ENCODE measurements around the gene DKC1.

DKC1 gene

DNA sequence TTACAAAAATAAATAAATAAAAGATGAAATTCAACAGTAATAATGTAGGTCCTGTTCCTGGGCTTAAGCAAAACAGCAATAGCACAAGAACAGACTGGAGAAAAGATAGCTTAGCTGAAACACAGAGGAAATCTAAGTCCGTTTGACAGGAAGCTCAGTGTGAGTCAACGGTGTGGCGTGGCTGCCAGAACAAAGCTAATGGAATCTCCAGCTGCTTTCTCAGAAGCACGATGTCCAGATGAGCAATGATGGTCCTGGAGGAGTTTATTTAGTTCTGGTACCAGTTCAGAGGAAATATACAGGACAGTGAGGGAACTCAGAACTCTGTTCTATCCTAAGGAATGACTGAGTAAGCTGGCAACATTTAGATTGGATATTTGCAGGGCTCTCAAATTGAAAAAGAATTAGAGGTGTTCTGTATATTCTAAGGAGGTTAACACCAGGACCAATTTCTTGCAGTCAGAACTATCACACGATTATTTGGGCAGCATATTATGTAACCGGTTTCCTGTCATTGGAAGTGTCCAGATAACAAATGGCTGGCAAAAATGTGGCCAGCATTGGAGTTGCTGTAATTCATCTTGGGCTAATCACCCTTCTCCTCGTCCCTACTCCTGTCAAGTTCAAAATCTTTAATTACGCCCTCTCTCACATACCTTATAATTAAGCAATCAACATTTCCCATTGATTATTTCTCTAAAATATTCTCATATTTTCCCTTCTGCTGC is 24.5 kb upstream of the DKC1 start:
- DNase-seq, result peak; percentile 68

DNA sequence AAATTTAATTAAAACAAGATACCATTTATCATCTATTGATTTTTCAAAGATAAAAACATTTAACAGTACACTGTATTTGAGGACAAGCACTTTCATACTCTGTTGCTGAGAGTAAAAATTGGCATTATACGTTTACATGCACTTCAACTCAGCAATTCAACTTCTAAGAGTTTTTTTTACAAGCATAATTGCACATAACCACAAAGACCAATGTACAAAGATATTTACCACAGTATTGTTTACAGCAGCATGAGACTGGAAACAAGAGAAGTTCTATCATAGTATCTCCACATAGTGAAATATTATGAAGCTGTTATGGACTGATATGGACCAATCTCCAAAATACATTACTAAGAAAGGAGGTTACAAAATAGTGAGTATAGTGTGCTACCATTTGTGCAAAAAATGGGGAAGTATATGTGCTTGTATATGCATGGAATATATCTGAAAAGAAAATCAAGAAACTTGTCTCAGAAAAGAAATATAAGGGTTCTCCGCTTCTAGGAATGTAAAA is 22.7 kb upstream of the DKC1 start:
- no peak for DNase-seq

DNA sequence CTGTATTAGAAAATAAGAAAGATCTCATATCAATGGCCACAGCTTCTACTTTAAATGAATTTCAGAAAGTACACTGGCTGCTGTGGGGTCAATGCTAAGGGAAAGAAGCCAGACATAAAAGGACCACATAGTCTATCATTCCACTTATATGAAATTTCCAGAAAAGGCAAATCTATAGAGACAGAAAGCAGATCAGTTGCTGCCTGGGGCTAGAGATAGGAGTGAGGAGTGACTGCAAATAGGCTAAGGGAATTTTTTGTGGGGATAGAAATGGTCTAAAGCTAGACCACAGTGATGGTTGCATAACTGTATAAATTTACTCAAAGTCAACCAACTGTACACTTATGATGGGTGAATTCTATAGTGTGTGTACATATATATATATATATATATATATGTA is 20.1 kb upstream of the DKC1 start:
- no peak for DNase-seq

DNA sequence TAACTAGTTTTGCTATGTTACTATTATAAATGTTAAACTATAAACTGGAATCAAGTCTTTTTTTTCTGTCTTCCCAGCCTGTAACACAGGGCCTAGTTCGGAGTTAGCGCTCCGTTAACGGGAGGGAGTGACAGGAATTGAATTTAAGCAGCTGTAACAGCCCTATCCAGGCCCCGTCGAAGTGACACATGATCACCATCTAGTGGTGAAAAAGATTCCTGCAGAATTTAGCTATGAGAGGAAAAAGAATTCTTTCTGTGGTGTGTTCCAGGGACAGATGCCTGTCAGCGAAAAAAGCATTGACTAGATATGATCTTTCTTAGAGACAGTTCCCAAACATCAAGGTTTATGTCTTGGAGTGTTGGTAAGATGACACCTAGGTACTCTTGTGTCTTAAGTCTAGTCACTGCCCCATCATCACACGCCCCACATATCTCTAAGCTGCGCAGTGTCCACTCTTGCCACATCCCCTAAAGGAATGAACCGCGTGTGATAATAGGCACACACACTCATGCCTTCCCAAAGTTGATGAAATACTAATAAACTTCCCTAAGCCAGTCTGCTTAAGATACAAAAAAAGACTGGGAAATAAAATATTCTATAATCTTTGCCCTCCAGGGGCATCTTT is 13.8 kb upstream of the DKC1 start:
- DNase-seq, result peak; percentile 56

DNA sequence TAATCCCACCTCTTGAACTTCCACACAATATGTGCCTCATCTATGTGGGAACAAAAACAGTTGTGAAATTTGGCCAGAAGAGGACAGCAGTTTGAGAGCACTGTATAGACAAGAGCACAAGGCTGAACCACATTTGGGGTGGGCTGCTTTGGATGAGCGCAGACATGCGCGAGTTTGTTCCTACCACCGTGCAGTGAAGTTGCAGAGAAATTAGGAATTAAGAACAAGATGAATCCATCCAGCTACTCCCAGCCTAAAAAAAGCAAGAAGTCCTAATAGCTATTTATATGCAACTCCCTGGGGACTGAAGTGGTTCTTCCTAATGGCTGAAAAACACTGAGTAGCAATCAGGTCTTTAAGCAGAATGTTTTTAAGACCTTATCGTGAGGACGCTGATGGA is 12.8 kb upstream of the DKC1 start:
- DNase-seq, result no peak

DNA sequence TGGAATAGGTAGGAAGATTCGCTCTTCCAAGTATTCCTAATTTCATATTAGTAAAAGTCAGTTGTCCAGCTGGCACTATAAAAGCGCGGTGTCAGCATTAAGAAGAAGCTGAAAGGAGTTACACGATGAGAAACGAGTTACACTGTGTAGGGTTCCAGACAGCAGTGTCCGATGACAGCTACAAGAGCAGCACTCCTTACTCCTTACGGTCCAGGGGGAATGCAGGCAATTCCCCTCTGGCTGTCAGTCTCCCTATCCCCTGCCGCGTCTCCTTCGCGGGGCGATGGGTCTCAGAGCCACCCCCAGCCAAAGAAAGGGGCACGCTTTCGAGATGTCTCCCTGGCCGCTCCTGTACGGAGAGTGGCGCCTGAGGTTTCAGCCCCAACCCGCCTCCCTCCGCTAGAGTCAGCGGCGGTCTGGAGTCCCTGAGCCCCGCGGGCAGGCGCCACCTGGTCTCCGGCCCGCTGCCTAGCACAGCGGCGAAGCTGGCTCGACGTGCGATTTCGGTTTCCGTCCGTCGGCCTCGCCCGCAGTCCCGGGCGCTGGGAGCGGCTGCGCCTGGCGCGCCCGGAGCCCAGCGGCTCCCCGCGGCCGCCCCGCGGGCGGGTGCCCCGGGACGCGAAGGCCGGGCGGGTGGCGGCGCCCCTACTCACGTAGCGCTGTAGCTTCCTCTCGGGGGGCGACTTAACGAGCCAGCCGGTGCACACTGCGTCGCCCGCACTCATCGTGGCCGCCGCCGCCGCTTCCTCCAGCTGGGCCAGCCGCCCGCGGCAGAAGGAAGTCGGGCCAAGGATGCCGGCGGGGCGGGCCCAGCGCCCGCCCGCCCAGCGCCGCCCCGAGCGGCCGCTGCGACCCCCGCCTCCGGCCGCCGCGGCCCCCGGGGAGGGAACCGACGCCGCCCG is 12.1 kb upstream of the DKC1 start, which contains the start of gene GAB3:
Gene GAB3 (minus strand): TSS at position 777 of the 902 bp plus-strand sequence. CDS start 52 bp downstream, at position 725.
- DNase-seq, result peak; percentile 41

DNA sequence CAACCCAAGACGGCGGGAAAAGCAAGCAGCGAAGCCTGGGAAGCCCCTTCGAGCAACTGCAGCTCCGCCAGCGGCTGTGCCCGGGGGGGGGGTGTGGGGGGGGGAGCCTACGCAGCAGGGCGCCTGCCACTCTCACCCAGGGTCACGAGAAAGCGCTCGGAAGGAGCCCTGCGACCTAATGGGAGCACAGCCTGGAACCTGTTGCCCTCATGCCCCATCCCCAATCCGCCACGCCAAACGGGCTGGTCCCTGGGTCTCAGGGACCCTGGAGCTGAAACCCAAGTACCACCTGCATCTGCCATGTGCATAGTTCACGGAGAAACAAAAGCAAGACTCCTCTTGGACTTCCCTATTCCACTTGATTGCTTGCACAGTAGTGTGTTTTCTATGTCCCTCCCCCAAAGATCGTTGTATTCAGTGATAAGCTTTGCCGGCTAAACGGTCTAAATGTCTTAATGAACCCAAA is 11.4 kb upstream of the DKC1 start:
- no peak for DNase-seq

DNA sequence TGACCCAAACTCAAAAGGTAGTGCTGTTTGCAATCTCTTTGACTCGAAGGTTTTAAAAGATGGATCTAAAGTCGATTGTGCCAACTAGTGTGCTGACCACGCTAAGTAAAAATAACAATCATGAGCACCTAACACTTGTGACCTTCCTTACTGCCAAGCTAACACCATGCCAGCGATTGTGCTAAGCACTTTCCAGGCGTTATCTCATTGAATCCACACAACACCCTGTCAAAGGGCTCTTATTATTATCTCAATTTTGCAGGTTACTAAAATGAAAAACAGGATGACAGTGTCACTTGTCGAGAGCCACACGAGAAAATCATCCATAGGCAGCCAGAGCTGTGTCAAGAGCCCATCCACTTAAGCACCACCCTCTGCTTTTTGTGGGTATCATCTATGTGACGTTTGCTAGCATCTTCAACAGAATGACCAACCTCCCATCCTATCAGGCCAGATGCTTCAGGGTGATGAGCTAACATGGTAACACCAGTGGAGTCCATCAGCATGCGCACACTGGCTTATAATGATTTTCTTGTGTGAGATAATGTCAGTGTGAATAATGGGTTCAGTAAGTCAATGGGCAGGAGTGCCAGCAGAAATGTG is 10.9 kb upstream of the DKC1 start:
- DNase-seq, result no peak

DNA sequence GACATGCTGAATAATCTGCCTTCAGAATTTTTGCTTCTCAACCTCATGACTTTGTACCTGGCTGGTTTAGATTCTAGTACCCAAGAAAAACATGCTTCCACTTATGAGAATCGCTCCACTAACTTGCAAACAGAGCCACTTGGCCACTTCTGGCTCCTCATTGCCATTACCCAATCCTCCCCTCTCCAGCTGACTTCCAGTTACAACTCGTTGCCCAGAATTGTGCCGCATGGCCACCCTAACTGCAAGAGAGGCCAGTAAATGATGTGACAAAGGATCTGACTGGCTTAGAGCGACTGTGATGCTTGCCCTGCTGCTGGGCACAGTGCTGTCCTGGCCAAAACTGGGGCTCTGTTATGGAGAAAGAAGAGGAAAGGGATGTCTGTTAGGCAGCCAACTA is 4.0 kb upstream of the DKC1 start:
- DNase-seq, result no peak

DNA sequence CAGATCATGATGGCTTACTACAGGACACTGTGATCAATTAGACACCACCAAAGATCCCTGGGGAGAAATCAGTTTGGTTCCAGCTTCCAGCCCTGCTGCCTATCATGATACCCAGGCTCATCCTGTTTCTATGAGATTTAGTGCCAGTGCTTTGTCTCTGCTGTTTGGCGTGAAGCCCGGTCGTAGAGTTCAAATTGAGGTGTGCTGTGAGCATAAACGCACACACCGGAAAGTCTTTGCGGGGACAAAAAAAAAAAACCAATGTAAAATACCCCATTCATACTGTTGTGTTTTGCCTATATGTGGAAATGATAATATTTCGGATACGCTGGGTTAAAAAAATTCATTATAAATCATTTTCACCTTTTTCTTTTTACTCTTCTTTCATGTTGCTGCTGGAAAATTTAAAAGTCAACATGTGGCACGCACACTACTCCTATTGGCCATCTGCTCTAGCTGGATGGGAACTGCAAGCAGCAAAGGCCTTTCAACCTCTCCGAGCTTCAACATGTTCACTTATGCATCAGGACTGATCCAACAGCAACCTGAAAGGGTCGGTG is 607 bp upstream of the DKC1 start:
- DNase-seq, result no peak

DNA sequence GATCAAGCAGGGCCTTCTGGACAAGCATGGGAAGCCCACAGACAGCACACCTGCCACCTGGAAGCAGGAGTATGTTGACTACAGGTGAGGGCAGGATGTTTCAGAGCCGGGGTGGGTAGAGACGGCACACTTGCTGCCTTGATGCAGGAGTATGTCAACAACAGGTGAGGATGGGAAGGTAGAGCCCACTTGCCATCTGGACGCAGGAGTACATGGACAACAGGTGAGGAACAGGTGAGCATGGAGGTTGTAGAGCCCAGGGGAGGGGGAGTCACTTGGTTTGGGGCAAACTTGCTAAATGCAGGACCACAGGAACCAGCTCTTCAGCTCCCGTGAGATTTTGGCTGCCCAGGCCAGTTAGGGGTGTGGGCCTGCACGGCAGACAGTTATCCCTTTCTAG is 12.0 kb downstream of the DKC1 start:
- DNase-seq, result no peak

DNA sequence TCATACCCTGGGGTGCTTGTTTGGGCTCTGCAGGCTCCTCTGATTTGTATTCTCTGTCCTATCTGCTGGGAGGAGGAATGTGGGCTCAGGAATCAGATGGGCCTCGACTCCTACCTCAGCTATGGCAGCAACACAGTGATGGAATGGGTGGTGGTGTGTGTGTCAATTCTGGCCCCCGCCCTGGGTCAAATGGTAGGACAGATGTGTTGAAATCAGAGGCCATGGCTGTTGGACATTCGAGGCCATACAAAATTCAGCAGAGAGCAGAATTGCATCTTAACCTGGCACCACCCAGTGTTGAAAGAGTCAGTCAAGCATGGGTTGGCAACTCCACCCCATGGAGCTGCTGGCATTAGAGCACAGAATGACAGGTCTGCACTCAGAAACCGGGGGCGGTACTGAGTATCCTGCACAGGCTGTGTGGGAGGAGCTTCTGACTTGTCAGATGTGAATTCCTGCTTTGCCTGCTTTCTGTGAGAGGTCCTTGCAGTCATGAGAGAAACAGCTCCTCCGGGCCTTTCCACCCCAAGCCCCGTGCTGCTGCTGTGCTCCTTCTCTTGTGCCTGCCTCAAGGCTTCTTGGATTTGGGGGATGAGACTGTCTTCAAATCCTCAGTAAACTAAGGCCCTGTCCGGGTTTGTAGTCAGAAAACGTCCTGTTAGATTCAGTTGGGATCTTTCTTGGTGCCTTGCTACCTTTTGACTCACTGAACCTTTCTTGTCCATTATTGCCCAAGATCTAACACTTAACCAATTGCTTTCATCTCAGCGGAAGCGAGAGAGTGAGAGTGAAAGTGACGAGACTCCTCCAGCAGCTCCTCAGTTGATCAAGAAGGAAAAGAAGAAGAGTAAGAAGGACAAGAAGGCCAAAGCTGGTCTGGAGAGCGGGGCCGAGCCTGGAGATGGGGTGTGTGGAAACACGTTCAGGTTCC is 13.0 kb downstream of the DKC1 start:
- DNase-seq, result peak; percentile 26

DNA sequence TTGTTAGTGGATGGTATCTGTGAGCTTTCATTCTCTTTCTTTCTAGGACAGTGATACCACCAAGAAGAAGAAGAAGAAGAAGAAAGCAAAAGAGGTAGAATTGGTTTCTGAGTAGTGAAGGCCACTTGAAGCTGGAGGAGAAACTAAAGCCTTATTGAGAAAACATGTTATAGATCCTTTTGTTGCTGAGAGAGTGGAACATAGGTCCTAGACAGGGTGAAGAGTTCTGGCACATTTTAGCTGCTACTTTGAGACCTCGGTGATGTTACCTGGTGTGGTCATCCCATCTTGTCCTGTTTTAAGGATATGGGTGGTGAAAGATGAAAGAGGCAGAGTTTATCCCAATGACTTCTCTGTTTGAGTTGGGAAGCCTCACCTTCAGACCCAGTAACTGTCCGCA is 14.1 kb downstream of the DKC1 start:
- DNase-seq, result no peak

DNA sequence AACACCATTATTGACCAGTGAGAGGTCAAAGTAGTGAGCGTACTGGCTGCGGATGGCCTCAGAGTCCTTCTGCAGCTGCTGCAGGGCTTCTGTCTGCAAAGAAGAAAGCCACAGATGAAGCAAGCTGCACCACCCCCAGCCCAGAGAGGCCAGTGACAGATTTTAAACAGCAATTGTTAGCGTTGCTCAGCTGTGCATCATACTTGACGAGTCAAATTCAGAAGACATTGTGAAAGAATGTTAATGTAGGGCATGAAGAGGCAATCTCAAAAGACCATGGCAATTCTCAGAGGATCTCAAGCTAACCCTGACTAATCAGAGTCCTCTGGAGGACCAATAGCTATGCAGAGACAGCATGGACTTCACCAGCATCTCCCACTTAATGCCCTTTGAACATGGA is 16.6 kb downstream of the DKC1 start:
- DNase-seq, result peak; percentile 51

DNA sequence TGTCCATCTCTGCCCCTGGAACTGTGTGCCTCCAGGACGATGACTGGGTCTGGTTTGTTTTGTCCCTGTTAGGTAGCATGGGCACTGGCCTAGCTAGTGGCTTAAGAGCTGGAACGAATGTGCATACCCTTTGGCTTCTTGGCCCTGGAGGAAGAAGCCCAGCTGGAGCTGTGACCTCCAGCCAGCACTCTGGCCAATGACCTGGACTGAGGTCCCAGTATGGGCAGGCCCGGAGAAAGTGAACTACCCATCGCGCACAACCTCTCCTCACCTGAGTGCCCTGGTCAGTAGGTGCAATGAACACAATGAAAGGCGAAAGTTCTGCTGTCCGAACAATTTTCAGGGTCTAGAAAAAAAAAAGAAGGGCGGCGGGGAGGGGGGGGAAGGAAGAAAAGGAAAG is 18.3 kb downstream of the DKC1 start:
- no peak for DNase-seq

DNA sequence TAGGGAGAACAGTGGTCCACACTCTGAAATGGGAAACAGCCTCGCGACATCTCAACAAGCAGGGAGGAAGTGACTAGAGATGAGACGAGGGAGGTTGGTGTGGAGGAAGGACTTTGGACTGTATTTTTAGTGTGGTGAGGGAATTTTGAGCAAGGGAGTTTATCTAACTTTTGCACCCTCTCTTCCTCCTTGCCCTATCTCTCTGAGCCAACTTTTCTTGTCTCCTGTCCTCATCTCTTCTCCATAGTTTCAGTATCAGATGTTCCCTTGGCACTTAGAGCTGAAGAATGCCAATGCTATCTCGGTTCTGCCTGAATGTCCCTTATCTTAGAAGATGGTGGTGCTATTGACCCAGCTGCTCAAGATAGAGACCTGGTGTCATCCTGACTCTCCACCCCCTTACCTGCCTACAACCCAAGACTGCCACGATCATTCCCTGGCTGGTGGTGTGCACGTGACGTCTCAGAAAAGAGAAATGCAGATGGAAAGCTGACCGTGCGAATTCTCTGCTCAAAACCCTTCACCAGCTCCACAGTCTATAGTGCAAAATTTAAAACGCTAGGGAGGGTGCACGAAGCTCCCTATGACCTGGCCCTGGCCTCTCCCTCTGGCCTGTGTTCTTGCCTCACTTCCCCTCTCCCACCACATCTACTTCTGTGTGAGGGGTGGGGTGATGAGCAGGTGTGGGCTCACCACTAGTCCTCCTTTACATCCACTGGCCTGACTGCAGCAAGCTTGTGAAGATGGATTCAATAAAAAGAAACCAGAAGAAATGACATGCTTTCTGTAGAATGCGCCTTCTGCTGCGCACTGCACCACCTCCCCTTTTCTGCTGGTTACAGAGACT is 21.7 kb downstream of the DKC1 start:
- DNase-seq, result no peak

DNA sequence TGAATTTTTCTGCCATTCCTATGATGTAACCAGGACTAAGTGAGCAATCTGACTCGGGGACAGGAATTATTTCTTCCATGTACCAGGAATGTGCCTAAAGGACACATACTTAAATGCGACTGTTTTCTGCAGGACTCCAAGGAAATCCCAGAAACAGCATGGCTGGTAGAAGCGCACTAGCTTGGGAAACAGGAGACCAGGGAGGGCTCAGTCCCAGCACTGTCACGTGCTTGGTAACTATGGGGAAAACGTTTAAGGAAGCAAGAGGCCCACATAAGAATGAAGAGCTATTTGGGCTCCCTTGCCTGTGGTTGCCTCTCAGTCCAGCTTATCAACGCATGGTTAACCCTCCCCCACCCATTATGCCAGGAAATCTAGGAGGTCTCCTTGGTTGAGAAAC is 23.1 kb downstream of the DKC1 start:
- DNase-seq, result no peak

DNA sequence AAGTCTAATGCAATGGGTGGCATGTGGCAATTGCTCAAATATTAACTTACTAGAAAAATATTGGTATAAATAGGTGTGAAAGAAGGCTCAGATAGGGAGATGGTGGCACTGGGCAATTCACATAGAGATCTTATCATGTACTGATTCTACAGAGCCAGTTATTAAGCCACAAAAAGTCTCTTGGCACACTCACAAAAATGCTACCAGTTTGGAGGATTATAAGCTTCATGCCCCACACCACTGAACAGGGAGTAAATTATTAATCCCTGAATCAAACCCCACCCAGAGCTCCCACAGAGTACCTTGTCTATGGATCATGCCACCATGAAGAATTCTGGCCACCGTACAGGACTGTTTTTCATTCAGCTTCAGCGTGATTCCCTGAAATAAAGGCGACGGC is 28.8 kb downstream of the DKC1 start:
- no peak for DNase-seq

DNA sequence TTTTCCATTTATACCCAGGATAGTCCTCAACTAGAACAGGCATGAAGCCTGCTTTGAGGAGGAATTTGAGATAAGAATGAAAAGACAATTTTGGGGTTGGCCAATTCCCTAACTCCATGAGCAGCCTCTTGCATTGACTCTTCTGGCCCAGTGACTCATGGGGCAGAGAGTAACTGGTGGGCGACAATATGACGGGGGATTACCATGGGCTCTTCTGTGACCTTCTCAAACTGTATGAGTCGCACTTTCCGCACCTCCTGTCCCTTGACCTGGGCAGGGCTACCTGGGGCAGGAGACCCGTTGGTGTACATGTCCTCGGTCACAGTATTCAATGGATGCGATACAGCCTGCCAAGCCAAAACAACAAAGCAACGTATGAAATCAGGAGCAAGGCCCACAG is 29.3 kb downstream of the DKC1 start:
- DNase-seq, result no peak

DNA sequence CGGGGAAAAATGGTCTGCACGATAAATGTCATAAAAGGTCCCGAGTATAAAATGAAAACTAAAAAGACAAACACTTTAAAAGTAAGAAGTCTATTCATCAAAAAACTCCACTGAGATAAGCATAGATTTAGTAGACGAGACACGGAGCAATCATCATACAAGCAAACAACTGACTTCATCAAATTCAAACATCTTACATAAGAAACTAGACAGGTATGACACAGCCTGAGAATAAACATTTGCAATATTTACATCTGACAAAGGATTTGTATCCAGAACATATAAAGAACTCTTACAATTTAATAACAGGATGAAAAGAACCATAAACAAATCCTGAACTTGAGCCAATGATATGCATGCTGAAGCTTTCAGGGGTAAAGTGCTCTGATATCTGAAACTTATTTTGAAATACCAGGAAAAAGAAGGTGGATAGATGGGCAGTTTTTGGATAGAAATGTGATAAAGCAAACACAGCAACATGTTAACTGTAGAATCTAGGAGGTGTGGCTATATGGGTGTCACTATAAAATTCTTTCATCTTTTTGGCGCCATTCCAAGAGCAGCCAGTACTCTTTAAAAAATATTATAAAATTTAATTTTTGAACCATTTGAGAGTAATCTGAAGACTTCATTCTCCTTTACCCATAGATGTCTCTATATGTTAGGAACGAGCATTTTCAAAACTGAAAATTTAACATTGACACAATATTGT is 30.6 kb downstream of the DKC1 start:
- no peak for DNase-seq

Measured in EL (cell line).